OCI-LY1 (cell line): ENCODE measurements around the gene EZH2.

Source experiments
- H2AFZ ChIP-seq: fragments of 200-600 bp; sonication (generic), shearing (Covaris generic); 2 replicates; pipeline ENCODE4 v1.6.0; 2014; ENCODE audit warnings: antibody characterized with exemption, mild to moderate bottlenecking, low read length
- H3F3A ChIP-seq: fragments of 200-600 bp; sonication (generic), shearing (Covaris generic); 2 replicates; pipeline ENCODE4 v1.6.0; 2014; ENCODE audit warnings: mild to moderate bottlenecking, antibody characterized with exemption, low read length, moderate library complexity; ENCODE audit not compliant: insufficient read depth
- H3K27ac ChIP-seq: fragments of 200-600 bp; sonication (generic); 2 replicates; pipeline ENCODE4 v1.5.1; 2014; ENCODE audit warnings: low read length, mixed run types, mild to moderate bottlenecking, low read depth; ENCODE audit not compliant: poor library complexity, severe bottlenecking
- H3K27me3 ChIP-seq: fragments of 200-600 bp; sonication (generic); 2 replicates; pipeline ENCODE4 v1.6.0; 2014; ENCODE audit warnings: antibody characterized with exemption, mild to moderate bottlenecking, low read length, moderate library complexity; ENCODE audit not compliant: insufficient read depth
- H3K36me3 ChIP-seq: fragments of 200-600 bp; sonication (generic); 2 replicates; pipeline ENCODE4 v1.6.1; 2014; ENCODE audit warnings: mild to moderate bottlenecking, antibody characterized with exemption, low read length, moderate library complexity, mixed read lengths; ENCODE audit not compliant: insufficient read depth
- H3K4me1 ChIP-seq: fragments of 200-600 bp; sonication (generic); 2 replicates; pipeline ENCODE4 v1.5.1; 2014; ENCODE audit warnings: mild to moderate bottlenecking, low read length, moderate library complexity; ENCODE audit not compliant: insufficient read depth, severe bottlenecking
- H3K4me2 ChIP-seq: fragments of 200-600 bp; sonication (generic), shearing (Covaris generic); 2 replicates; pipeline ENCODE4 v1.6.1; 2014; ENCODE audit warnings: low read length
- H3K4me3 ChIP-seq: fragments of 200-600 bp; sonication (generic); 2 replicates; pipeline ENCODE4 v1.5.1; 2014; ENCODE audit warnings: low read length, low read depth, mild to moderate bottlenecking, mixed read lengths; ENCODE audit not compliant: poor library complexity, severe bottlenecking
- H3K79me2 ChIP-seq: fragments of 200-600 bp; shearing (Covaris generic); 2 replicates; pipeline ENCODE4 v1.6.1; 2016; ENCODE audit warnings: mixed run types, low read length, mixed read lengths; ENCODE audit not compliant: insufficient read depth
- H3K9ac ChIP-seq: fragments of 200-600 bp; sonication (generic), shearing (Covaris generic); 2 replicates; pipeline ENCODE4 v1.6.1; 2014; ENCODE audit warnings: mild to moderate bottlenecking, low read length, mixed read lengths
- H3K9me2 ChIP-seq: fragments of 200-600 bp; sonication (generic), shearing (Covaris generic); 2 replicates; pipeline ENCODE4 v1.6.1; 2014; ENCODE audit warnings: low read depth, mild to moderate bottlenecking, low read length, mixed read lengths
- H3K9me3 ChIP-seq: fragments of 200-600 bp; shearing (Covaris generic); 2 replicates; pipeline ENCODE4 v1.6.1; 2014; ENCODE audit warnings: low read length, mixed read lengths
- H4K20me1 ChIP-seq: fragments of 200-600 bp; sonication (generic), shearing (Covaris generic); 2 replicates; pipeline ENCODE4 v1.6.0; 2016; ENCODE audit warnings: mild to moderate bottlenecking, low read length; ENCODE audit not compliant: insufficient read depth
- CTCF ChIP-seq: fragments of 200-600 bp; sonication (generic), shearing (Covaris generic); IDR thresholded peaks from 2 replicates; pipeline ENCODE4 v1.5.1; 2017; ENCODE audit warnings: mild to moderate bottlenecking, antibody characterized with exemption, low read length, moderate library complexity, mixed read lengths
- EZH2 ChIP-seq: fragments of 200-600 bp; sonication (generic), shearing (Covaris generic); IDR thresholded peaks from 2 replicates; pipeline ENCODE4 v1.8.0; 2017; ENCODE audit warnings: borderline replicate concordance, mixed run types, mild to moderate bottlenecking, antibody characterized with exemption, low read length, moderate library complexity, mixed read lengths

Gene EZH2

GRCh38 chr7:148811892-148812291 is 72.2 kb downstream of the EZH2 start:
- Histone ChIP-seq H3K36me3 (peaks cover 100% of the 10 kb centered on the region), H3K79me2 (no peaks in the 10 kb centered on the region), H3K27me3 (no peaks in the 10 kb centered on the region), H3K9me3 (no peaks in the 10 kb centered on the region), H3K27ac (no peak overlapping the region), H3F3A (no peaks in the 10 kb centered on the region), H2AFZ (no peak overlapping the region), H3K9me2 (no peaks in the 10 kb centered on the region), H3K4me1 (no peaks in the 10 kb centered on the region), H3K4me2 (no peak overlapping the region), H3K9ac (no peak overlapping the region), H3K4me3 (no peak overlapping the region), H4K20me1 (no peaks in the 10 kb centered on the region)
- no peak for TF ChIP-seq EZH2
- no peak for TF ChIP-seq CTCF

DNA sequence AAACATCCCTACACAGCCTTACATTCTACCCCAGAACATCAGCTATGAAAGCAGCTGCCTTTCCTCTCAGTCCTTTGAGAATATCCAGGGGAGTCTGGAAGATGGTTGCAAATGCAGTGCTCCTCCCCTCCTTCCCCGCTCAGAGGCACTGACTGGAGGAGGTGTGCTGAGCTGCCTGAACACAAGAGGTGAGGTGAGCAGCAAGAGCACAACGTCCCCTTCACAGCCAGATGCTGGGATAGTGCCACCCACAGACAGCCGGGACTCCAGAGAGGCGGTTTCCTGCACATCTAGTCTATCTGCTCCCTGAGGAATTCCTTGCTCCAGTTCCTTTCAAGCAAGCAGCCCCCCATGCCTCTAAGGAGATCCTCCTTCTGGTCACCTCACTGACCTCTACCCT is 74.2 kb downstream of the EZH2 start:
- no peaks in the 10 kb centered on the region for H3K9me2 ChIP-seq
- H4K20me1 ChIP-seq, result no peaks in the 10 kb centered on the region
- H2AFZ ChIP-seq, result no peak overlapping the region
- no peak overlapping the region for H3K27ac ChIP-seq
- no peaks in the 10 kb centered on the region for H3K79me2 ChIP-seq
- H3K27me3 ChIP-seq, result no peaks in the 10 kb centered on the region
- no peak overlapping the region for H3K4me3 ChIP-seq
- no peaks in the 10 kb centered on the region for H3K4me1 ChIP-seq
- no peaks in the 10 kb centered on the region for H3K9me3 ChIP-seq
- H3F3A ChIP-seq, result no peaks in the 10 kb centered on the region
- no peak overlapping the region for H3K9ac ChIP-seq
- no peak overlapping the region for H3K4me2 ChIP-seq
- TF ChIP-seq EZH2 (no peak), CTCF (no peak)
- H3K36me3 ChIP-seq, result peaks cover 98% of the 10 kb centered on the region

- H3K36me3 ChIP-seq, result peaks cover 78% of the 10 kb centered on the region
- no peak overlapping the region for H3K4me3 ChIP-seq
- no peaks in the 10 kb centered on the region for H3F3A ChIP-seq
- H3K9ac ChIP-seq, result no peak overlapping the region
- no peaks in the 10 kb centered on the region for H3K79me2 ChIP-seq
- H3K27me3 ChIP-seq, result no peaks in the 10 kb centered on the region
- no peaks in the 10 kb centered on the region for H3K4me1 ChIP-seq
- TF ChIP-seq EZH2 (no peak), CTCF (no peak)
- no peaks in the 10 kb centered on the region for H4K20me1 ChIP-seq
- H3K4me2 ChIP-seq, result no peak overlapping the region
- no peaks in the 10 kb centered on the region for H3K9me2 ChIP-seq
- no peaks in the 10 kb centered on the region for H3K9me3 ChIP-seq
- H2AFZ ChIP-seq, result no peak overlapping the region
- no peak overlapping the region for H3K27ac ChIP-seq
Measured at GRCh38 chr7:148807436-148807835, 76.7 kb downstream of the EZH2 start.
